ENCODE results near the gene FMO2.

FMO2 gene, protein sequence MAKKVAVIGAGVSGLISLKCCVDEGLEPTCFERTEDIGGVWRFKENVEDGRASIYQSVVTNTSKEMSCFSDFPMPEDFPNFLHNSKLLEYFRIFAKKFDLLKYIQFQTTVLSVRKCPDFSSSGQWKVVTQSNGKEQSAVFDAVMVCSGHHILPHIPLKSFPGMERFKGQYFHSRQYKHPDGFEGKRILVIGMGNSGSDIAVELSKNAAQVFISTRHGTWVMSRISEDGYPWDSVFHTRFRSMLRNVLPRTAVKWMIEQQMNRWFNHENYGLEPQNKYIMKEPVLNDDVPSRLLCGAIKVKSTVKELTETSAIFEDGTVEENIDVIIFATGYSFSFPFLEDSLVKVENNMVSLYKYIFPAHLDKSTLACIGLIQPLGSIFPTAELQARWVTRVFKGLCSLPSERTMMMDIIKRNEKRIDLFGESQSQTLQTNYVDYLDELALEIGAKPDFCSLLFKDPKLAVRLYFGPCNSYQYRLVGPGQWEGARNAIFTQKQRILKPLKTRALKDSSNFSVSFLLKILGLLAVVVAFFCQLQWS

DNA sequence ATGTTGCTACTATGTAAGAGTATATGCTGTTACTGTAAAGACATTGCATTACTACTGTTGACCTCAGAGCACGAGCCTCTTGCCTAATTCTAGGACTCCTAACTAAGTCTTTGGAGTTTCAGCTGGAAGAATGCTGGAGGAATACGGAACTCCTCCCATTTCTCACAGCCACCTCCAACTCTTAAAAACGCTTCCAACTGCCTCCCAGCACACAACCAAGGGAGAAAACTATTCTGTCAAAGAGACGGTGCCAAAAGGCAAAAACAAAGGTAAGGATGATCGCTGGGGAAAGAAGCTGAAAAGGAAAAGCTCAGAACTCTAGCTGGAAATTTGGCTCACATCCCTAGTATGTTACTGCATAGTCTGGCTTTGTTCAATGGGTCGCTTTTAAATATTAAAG lies at the start of gene FMO2:
Gene FMO2 (plus strand): TSS at position 210 of the 400 bp plus-strand sequence. CDS start 414 bp downstream, outside the sequence.
- DNase-seq = no peak

DNA sequence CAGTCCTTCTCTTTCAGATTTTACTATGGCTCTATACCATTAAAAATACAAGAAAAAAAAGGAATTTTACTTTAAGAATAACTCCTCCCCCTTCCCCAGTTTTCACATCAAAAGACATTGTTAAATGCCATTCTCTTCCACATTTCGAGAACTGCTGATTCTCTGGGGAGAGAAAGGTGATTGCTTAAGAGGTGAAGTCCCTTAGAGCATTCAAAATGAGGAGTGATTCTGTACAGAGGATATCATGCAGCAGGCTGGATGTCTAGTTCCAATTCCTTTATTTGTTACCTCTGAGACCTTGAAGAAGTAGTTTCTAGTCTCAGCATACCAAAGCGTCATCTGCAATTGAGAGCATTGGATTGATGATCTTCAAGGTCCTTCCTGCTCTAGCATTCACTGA lies 47.5 kb upstream of the FMO2 start:
- DNase-seq = no peak

DNA sequence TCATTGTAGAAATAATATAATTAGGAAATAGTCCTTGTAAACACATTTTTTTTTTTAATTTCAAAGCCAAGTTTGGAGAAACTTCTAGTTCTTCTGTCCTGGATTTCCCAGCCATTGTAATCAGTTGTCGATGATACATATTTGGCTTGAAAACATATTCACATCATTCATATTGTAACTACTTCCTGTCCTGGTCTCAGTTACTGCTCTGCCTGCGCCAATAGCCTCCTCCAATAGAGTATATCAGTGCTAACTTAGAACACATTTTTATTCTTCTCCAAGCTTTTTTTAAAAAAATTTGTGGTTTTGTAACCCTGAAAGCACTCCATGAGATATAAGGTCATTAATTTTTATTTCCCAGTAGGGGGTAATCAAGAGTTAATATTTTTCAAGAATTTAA lies 46.1 kb upstream of the FMO2 start:
- no peak for DNase-seq

DNA sequence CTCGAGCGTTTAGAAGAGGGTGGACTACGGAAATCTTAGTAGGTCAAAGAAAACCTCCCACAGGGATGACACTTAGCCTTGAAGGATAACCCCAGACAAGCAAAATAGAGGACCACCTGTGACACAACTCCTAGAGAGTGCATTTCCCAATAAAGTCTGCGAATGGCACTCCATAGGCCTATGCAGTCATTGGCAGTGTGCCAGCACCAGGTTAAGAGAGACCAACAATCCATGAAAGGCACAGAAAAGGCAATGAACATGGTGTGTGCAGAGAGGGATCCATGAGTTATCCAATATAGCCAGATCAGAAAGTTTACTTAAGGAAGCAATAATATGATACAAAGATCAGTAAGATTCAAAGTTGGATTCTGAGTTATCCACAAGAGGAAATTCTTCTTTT lies 45.2 kb upstream of the FMO2 start:
- DNase-seq = no peak

DNA sequence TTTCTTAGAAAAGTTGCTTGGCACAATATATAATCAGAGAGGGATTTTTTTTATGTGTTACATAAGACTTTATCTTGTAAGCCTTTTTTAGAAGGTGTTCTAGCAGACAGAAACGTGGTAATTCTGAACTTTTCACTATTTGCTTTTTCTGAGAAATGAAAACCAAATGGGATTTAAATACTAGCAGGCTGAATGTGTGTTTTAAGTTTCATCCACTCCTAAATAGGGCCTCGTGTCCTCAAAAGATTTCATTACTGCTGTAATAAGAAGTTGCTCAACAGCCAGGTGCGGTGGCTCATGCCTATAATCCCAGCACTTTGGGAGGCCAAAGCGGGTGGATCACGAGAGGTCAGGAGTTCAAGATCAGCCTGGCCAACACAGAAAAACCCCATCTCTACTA lies 44.7 kb upstream of the FMO2 start:
- no peak for DNase-seq

DNA sequence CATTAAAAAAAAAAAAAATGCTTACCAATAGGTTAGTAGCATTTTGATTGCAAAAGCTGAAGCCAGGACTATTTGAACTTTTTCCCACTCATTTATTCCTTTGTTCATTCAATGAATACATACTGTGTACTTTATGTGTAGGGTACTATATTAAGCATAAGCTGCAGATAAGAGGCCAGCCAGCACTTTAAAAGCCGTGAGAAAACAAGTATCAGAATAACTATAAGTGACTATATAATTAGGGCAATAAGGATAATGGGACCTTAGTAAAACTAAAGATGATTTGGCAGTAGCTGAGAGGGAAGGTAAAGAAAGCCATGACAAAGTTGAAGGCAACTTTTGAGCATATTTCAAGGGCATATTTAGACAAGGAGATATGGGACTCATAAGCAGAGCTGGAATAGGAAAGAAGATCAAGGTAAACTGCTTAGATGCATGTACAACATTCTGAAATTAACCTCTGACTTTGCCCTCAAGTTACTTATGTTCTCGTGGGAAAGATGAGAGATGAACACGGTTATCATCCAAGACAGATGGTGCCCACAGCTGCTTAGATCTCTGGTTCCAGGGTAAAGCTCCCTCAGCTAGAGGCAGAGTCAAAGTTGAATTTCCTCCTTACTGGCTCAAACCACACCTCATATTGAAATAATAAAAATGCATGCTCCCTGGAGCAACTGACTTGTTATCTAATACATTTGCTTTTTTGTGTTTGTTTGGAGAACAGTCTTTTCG lies 44.0 kb upstream of the FMO2 start:
- DNase-seq = no peak

DNA sequence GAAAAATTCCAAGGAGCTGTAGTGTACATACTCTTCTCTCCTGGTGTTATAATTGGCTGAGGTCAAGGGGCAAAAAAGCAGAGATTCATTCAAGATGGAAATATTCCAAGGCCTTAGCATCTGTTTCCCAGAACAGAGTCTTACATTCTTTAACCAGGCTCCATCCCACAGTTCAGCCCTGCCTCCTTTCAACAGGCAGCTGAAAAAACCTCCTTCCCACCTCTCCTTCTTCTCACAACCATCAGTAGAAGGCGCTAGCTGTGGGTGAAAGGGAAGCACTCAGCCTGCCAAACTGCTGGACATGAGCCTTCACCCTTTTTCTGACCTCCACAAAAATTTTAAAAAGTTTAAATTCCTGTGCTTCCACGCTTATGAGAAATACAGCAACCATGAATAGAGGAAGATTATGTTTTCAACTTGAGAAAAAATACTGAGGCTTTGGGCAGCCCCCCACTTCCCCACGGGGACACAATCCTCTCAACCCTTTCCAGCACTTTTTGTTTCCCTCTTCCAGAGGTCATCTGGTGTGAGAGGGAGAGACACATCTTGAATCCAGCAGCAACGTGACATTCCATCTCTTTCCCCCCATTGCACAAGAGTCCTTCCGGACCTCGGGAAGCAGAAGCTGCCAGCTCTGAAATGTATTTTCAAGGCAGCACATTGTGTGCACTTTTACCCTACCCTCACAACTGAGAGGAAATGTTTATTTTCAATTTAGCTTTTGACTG lies 43.2 kb upstream of the FMO2 start:
- DNase-seq = no peak

DNA sequence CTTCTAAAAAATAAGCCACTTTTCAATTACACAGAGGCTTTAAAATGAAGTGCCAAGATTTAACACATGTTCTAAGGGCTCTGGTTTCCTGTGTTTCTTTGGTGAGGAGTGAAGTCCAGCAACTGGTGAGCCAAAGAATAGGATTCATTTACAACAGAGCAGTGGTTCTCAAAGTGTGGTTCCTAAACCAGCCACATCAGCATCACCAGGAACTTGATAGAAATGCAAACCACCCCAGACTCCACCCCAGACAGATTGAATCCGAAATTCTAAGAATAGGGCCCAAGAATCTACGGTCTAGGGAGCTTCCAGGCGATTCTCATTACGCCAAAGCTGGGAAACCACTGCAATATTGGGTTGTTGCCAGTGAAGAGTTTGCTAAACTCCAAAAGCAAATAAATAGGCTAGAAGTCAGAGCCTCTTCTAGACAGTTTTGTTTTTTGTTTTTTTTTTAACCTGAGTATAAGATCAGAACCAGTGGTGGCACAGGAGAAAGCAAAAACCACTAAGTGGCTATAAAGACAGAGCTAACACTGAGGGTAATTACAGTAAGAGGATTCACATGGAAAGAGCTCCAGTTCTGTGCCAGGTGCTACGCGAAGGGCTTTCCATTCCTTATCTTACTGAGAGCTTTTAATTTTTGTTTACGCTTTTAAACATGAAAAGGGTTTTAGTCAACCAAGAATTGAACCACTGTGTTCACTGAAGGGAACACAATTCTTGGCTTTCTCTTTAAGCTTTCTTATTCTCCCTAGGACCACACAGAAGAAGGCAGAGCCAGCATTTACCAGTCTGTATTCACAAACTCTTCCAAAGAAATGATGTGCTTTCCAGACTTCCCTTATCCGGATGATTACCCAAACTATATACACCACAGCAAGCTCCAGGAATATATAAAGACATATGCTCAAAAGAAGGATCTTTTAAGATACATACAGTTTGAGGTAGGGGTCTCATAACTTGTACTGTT lies 42.4 kb upstream of the FMO2 start:
- no peak for DNase-seq

DNA sequence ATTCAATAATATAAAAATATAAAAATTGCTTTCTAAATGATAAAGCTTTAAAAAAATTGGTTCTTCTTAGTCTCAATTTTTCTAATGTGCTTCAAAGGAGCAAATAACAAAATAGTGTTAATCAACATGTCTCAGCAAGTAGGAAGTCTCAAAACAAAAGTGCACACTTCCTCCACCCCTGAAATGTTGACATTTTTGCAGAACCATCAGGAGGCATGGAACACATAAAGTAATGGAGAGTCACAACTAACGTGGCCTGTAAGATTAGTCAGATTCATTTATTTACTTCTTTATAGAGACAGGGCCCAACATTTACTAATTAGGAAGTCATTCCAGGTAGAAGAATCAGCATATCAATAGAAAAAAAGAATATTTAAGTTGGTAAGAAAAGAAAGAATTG lies 34.9 kb upstream of the FMO2 start:
- no peak for DNase-seq

DNA sequence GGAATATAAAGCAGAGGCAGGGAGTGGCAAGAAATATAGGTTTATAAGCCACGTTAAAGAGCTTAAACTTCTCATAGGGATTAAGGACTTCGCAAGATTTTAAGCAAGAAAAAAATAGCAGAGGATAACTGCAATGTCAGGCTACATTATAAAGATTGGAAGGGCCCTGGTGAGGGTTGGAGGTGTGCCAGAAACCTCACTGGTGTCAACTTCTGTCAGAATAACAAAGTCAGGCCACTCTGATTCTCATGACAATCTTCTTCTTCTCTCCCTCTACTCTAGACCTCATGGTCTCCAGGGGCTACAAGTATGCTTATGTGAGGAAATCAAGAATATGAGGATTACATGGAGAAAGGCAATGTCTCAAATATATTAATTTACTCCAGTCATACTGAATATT lies 32.6 kb upstream of the FMO2 start:
- no peak for DNase-seq

DNA sequence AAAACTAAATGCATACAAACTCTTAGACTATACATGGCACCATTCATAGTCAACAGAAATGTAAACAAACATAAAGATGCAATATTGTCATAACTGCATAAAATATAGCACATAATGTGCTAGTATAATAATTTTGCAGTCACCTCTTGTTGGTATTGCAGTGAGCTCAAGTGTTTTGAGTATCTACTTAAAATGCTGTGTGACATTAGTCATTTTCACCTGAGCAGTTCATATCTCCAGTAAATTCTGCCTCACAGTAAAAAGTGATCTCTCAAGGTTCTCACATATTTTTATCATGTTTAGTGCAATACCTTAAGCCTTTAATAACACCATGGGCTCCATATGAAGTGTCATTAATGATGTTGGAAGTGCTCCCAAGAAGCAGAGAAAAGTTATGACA lies 29.6 kb upstream of the FMO2 start:
- no peak for DNase-seq

DNA sequence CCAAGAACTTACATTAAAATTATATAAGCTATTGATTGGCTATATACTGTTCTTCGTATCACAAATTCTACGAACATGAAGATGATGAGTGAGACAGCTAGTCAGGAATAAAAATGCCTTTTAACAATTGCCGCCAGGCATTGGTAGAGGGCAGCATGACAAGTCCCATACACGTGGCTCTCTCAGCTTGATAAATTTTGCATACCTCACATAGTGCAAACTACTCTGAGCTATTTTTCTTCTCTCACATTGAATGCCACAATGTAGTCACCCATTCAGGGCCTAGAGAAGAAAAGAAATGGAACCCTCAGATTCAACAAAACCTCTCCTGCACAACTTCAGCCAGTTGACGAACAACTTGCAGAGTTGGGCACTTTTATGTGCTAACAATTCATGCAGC lies 27.0 kb upstream of the FMO2 start:
- DNase-seq = no peak

DNA sequence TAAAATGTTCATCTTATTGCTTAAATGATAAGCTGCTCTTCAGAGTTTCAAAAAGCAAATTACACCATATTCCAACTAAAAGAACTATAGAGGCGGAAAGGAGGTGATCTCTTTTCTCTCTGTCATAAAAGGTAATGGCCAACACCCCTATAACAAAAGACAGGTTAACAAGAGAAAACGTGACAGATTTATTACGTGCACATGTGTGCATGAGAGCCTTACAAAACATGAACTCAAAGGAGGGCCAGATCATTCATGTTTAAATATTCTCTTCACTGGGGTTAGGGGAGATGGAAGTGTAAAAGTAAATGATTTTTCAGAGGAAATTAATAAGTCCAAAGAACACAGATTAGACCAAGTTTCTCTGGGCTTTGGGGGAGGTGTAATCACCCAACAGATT lies 26.5 kb upstream of the FMO2 start:
- no peak for DNase-seq

DNA sequence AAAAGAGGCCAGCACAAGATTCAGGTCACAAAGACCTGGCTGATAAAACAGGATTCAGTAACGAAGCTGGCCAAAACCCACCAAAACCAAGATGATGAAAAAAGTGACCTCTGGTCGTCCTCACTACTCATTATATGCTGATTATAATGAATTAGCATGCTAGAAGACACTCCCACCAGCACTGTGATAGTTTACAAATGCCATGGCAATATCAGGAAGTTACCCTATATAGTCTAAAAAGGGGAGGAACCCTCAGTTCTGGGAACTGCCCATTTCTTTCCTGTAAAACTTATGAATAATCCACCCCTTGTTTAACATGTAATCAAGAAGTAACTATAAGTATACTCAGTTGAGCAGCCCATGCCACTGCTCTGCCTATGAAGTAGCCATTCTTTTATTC lies 26.0 kb upstream of the FMO2 start:
- DNase-seq = no peak

DNA sequence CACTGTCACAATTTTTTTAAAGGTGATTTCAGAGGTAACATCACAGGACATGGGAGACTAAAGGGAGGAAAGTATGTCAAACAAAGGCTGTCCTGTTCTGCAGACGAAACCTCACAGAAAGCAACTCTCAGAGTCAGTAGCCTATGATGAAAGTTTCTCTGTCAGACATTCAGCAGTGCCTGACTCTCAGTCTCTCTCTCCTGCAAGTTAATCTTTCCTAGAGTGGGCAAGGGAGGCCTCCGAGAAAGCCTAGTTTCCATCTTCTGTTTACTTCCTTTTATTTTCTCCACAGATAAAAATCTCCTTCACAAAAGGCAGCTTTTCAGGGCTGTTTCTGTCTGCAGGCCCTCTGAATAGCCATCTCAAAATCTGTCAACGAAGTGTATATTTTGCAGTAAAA lies 24.9 kb upstream of the FMO2 start:
- no peak for DNase-seq

DNA sequence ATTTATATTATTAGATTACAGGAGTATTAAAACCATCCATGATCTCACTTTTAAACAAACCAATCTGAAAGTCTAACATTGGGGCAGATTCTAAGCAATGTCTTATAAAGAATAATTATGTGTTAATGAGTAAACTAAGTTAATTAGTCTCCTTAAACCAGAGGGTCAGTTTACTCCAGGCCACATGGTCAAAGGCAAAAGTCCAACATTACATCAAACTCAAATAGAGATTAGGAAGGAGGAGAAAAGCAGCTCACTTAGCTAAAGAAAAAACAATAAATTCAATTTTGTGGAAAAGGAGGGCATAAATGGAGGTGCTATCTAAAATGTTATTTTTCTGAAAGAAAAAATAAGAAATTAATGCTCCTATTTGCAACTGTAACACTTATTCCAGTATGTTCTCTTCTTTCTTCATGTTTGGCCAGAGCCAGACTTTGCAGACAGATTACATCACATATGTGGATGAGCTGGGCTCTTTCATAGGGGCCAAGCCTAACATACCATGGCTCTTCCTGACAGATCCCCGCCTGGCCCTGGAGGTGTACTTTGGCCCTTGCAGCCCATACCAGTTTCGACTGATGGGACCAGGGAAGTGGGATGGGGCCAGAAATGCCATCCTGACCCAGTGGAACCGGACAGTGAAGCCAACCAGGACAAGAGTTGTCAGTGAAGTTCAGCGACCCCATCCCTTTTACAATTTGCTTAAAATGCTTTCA lies 24.3 kb upstream of the FMO2 start:
- DNase-seq = no peak

DNA sequence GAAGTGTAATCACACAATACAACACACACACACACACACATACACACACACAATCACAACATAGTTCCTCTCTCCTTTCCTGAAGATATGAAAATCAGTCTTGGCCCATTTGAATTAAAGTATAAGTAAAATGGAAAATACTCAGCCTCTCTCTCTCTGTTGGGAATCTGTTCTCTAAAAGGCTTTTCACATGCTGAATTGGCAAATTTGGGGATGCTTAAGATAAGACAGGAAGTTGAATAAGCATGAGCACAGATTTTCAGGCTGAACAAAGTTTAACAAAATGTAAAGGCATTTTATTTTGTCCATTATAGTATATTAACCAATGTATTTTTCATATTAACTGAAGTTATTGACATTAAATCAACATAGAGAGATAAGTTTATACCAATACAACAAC lies 23.7 kb upstream of the FMO2 start:
- DNase-seq = no peak

DNA sequence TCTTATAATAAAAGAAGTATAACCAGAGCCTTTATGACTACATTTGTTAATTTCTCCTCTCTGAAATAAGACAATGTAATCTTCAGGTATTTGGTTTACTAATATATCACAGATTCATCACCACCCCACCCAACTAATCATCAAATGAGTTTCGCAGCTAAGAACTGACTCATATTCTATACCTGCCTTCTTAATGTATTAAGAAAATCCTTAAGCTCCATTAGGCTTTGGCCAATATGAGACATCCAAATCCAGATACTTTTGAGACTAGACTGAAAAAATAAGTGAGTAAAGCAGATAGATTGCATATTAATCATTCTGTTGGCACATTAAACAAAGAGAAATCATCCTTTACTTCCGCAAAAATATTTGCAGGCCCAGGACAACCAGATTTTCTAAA lies 18.7 kb upstream of the FMO2 start:
- no peak for DNase-seq

DNA sequence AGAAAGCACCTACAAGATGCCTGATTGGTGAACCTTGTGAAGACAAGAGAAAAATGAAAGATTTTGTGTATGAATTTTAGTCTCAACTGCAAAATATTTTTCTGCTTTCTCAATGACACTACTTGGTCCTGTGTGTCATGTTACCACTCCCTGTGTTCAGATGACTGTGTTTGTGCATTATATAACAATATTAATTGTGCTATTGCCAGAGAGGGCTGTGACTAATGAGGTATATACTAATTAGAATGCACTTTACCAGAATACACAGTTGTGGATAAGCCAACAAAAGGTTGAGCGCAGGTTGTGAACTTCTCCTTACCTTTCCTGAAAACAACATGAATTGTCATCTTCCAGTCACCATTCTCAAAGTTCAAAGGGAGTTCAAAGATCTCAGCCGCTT lies 17.3 kb upstream of the FMO2 start:
- DNase-seq = no peak

DNA sequence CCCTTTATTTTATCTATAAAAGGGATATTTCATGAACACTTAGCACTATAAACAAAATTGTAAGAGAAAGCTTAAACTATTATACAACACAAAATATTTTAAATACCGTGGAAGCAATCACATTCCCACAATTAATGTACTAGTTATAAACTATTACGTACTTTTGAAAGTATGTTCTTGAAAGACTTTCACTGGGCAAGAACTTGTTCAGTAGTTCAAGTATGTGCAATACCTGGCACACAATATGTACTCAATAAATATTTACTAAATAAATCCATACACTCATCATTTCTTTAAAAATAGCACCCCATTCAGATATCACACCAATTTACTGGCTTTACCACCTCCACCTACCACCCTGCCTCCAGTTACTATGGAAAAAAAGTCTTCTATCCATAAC lies 12.6 kb upstream of the FMO2 start:
- DNase-seq = no peak

DNA sequence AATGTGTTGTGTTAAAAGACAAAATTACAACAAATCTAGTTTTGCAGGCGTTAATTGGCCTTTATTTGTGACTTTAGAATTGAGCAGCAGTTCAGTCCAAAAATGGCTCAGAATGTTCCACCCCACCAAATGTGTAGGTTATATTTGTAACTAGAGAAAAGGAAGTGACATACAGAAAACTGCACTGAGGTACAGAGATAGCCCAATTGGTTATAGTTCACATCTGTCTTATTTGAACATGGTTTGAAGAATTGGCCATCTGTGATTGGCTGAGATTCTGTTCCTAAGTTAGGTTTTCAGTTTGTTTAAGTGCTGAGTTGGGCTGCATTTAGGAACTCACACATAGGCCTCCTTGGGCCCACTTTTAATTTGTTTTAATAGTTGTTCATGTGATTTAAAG lies 12.0 kb upstream of the FMO2 start:
- DNase-seq = no peak
